ENCODE measurements around the gene MSLN.

MSLN gene

GRCh38 chr16:813916-814412 lies 53.4 kb downstream of the MSLN start:
- no peaks in the 10 kb centered on the region for H3K36me3 ChIP-seq (ENCODE audit: insufficient read depth, low read length)
- TF ChIP-seq POLR2AphosphoS5 (IDR thresholded peaks at IDR 0.05; ENCODE audit: borderline replicate concordance, low read depth, low read length) (no peak), EZH2 (IDR thresholded peaks at IDR 0.05) (no peak), FOXP2 (optimal IDR thresholded peaks at IDR 0.05; ENCODE audit: control extremely low read depth, extremely low read length, insufficient read depth) (no peak)
- DNase-seq (ENCODE audit: low read depth, low spot score), result no peak
- no peak overlapping the region for H3K27ac ChIP-seq
- no peaks in the 10 kb centered on the region for H3K9me3 ChIP-seq (ENCODE audit: low read depth, low read length)
- no peak overlapping the region for H3K4me3 ChIP-seq
- no peak overlapping the region for H3K9ac ChIP-seq (ENCODE audit: insufficient read length)

- Histone ChIP-seq H3K4me3 (no peak overlapping the region), H3K9ac (ENCODE audit: insufficient read length) (no peak overlapping the region), H3K36me3 (ENCODE audit: insufficient read depth, low read length) (no peaks in the 10 kb centered on the region), H3K27ac (no peak overlapping the region), H3K9me3 (ENCODE audit: low read depth, low read length) (no peaks in the 10 kb centered on the region)
- no peak for TF ChIP-seq EZH2 (IDR thresholded peaks at IDR 0.05)
- no peak for TF ChIP-seq FOXP2 (optimal IDR thresholded peaks at IDR 0.05; ENCODE audit: control extremely low read depth, extremely low read length, insufficient read depth)
- TF ChIP-seq POLR2AphosphoS5 (IDR thresholded peaks at IDR 0.05; ENCODE audit: borderline replicate concordance, low read depth, low read length), result no peak
- no peak for DNase-seq (ENCODE audit: low read depth, low spot score)
Measured at GRCh38 chr16:814974-815373, 54.4 kb downstream of the MSLN start.

GRCh38 chr16:815861-816260 lies 55.3 kb downstream of the MSLN start:
- Histone ChIP-seq H3K27ac (no peak overlapping the region), H3K9ac (ENCODE audit: insufficient read length) (no peak overlapping the region), H3K9me3 (ENCODE audit: low read depth, low read length) (no peaks in the 10 kb centered on the region), H3K4me3 (no peak overlapping the region), H3K36me3 (ENCODE audit: insufficient read depth, low read length) (no peaks in the 10 kb centered on the region)
- TF ChIP-seq EZH2 (IDR thresholded peaks at IDR 0.05), result no peak
- no peak for TF ChIP-seq POLR2AphosphoS5 (IDR thresholded peaks at IDR 0.05; ENCODE audit: borderline replicate concordance, low read depth, low read length)
- TF ChIP-seq FOXP2 (optimal IDR thresholded peaks at IDR 0.05; ENCODE audit: control extremely low read depth, extremely low read length, insufficient read depth), result no peak
- no peak for DNase-seq (ENCODE audit: low read depth, low spot score)

GRCh38 chr16:817001-817906 lies 56.7 kb downstream of the MSLN start:
- H3K36me3 ChIP-seq (ENCODE audit: insufficient read depth, low read length), result no peaks in the 10 kb centered on the region
- TF ChIP-seq POLR2AphosphoS5 (IDR thresholded peaks at IDR 0.05; ENCODE audit: borderline replicate concordance, low read depth, low read length) (no peak), EZH2 (IDR thresholded peaks at IDR 0.05) (no peak), FOXP2 (optimal IDR thresholded peaks at IDR 0.05; ENCODE audit: control extremely low read depth, extremely low read length, insufficient read depth) (no peak)
- H3K27ac ChIP-seq, result no peak overlapping the region
- H3K9ac ChIP-seq (ENCODE audit: insufficient read length), result no peak overlapping the region
- H3K9me3 ChIP-seq (ENCODE audit: low read depth, low read length), result no peaks in the 10 kb centered on the region
- no peak overlapping the region for H3K4me3 ChIP-seq
- no peak for DNase-seq (ENCODE audit: low read depth, low spot score)

- Histone ChIP-seq H3K27ac (no peak overlapping the region), H3K9me3 (ENCODE audit: low read depth, low read length) (no peaks in the 10 kb centered on the region), H3K36me3 (ENCODE audit: insufficient read depth, low read length) (no peaks in the 10 kb centered on the region), H3K9ac (ENCODE audit: insufficient read length) (no peak overlapping the region), H3K4me3 (no peak overlapping the region)
- no peak for DNase-seq (ENCODE audit: low read depth, low spot score)
- no peak for TF ChIP-seq POLR2AphosphoS5 (IDR thresholded peaks at IDR 0.05; ENCODE audit: borderline replicate concordance, low read depth, low read length)
- TF ChIP-seq EZH2 (IDR thresholded peaks at IDR 0.05), result no peak
- TF ChIP-seq FOXP2 (optimal IDR thresholded peaks at IDR 0.05; ENCODE audit: control extremely low read depth, extremely low read length, insufficient read depth), result no peak
Measured at GRCh38 chr16:818132-818531, 57.6 kb downstream of the MSLN start.
